ENCODE data around the gene FGF18.

Gene FGF18

GRCh38 chr5:171409164-171410136 lies 10.0 kb upstream of the FGF18 start:
- Histone ChIP-seq H3F3A (ENCODE audit: control insufficient read depth, insufficient read depth) (peaks cover 95% of the 10 kb centered on the region), H3K4me2 (ENCODE audit: low read length) (no peak overlapping the region), H3K79me2 (ENCODE audit: control insufficient read depth, low read length) (peaks cover 45% of the 10 kb centered on the region), H3K27ac (ENCODE audit: low read depth, low read length) (no peak overlapping the region), H3K9me3 (ENCODE audit: control insufficient read depth, insufficient read depth, low read length) (no peaks in the 10 kb centered on the region), H3K27me3 (ENCODE audit: control insufficient read depth, low read length) (no peaks in the 10 kb centered on the region), H4K20me1 (ENCODE audit: control insufficient read depth, insufficient read depth, low read depth, low read length) (peaks cover 72% of the 10 kb centered on the region), H3K4me3 (ENCODE audit: low read length) (no peak overlapping the region), H3K9me2 (replicated peaks; ENCODE audit: control insufficient read depth, low read length) (no peaks in the 10 kb centered on the region), H3K4me1 (ENCODE audit: control insufficient read depth, low read length) (no peaks in the 10 kb centered on the region), H3K36me3 (ENCODE audit: control insufficient read depth, low read length) (peaks cover 87% of the 10 kb centered on the region)
- TF ChIP-seq CTCF (IDR thresholded peaks at IDR 0.05; ENCODE audit: low read depth, low read length, poor library complexity, severe bottlenecking): no peak
- no peak for TF ChIP-seq EZH2phosphoT487 (IDR thresholded peaks at IDR 0.05; ENCODE audit: borderline replicate concordance, low read length)

- Histone ChIP-seq H3K4me1 (ENCODE audit: control insufficient read depth, low read length) (no peaks in the 10 kb centered on the region), H3K4me2 (ENCODE audit: low read length) (no peak overlapping the region), H3K79me2 (ENCODE audit: control insufficient read depth, low read length) (peaks cover 40% of the 10 kb centered on the region), H3K36me3 (ENCODE audit: control insufficient read depth, low read length) (peaks cover 81% of the 10 kb centered on the region), H3K9me3 (ENCODE audit: control insufficient read depth, insufficient read depth, low read length) (no peaks in the 10 kb centered on the region), H3K27ac (ENCODE audit: low read depth, low read length) (no peak overlapping the region), H3K9me2 (replicated peaks; ENCODE audit: control insufficient read depth, low read length) (no peaks in the 10 kb centered on the region), H3K4me3 (ENCODE audit: low read length) (no peak overlapping the region), H4K20me1 (ENCODE audit: control insufficient read depth, insufficient read depth, low read depth, low read length) (peaks cover 67% of the 10 kb centered on the region), H3K27me3 (ENCODE audit: control insufficient read depth, low read length) (no peaks in the 10 kb centered on the region), H3F3A (ENCODE audit: control insufficient read depth, insufficient read depth) (peaks cover 94% of the 10 kb centered on the region)
- TF ChIP-seq CTCF (IDR thresholded peaks at IDR 0.05; ENCODE audit: low read depth, low read length, poor library complexity, severe bottlenecking): no peak
- TF ChIP-seq EZH2phosphoT487 (IDR thresholded peaks at IDR 0.05; ENCODE audit: borderline replicate concordance, low read length): no peak
Observed at GRCh38 chr5:171410181-171410580, 9.3 kb upstream of the FGF18 start.

GRCh38 chr5:171412186-171412585 lies 7.3 kb upstream of the FGF18 start:
- Histone ChIP-seq H3K27ac (ENCODE audit: low read depth, low read length) (no peak overlapping the region), H3K4me3 (ENCODE audit: low read length) (no peak overlapping the region), H3K79me2 (ENCODE audit: control insufficient read depth, low read length) (peaks cover 20% of the 10 kb centered on the region), H3K9me3 (ENCODE audit: control insufficient read depth, insufficient read depth, low read length) (no peaks in the 10 kb centered on the region), H3K27me3 (ENCODE audit: control insufficient read depth, low read length) (no peaks in the 10 kb centered on the region), H3K4me2 (ENCODE audit: low read length) (no peak overlapping the region), H3F3A (ENCODE audit: control insufficient read depth, insufficient read depth) (peaks cover 94% of the 10 kb centered on the region), H4K20me1 (ENCODE audit: control insufficient read depth, insufficient read depth, low read depth, low read length) (peaks cover 47% of the 10 kb centered on the region), H3K4me1 (ENCODE audit: control insufficient read depth, low read length) (no peaks in the 10 kb centered on the region), H3K9me2 (replicated peaks; ENCODE audit: control insufficient read depth, low read length) (no peaks in the 10 kb centered on the region), H3K36me3 (ENCODE audit: control insufficient read depth, low read length) (peaks cover 60% of the 10 kb centered on the region)
- TF ChIP-seq EZH2phosphoT487 (IDR thresholded peaks at IDR 0.05; ENCODE audit: borderline replicate concordance, low read length) (no peak), CTCF (IDR thresholded peaks at IDR 0.05; ENCODE audit: low read depth, low read length, poor library complexity, severe bottlenecking) (no peak)
